ENCODE results near the gene TRIM61.

- TF ChIP-seq EZH2 (IDR thresholded peaks at IDR 0.05; ENCODE audit: borderline replicate concordance, low read depth, low read length, severe bottlenecking) (no peak), CTCF (IDR thresholded peaks at IDR 0.05; ENCODE audit: borderline replicate concordance, extremely low read depth, low read length, poor library complexity, severe bottlenecking) (no peak)
Measured at GRCh38 chr4:164924670-164925238, 52.7 kb downstream of the TRIM61 start.
